DMS153 (cell line): ENCODE measurements around the gene RBMS3.

Source experiments
- DNase-seq: peaks from one replicate; lab custom pipeline; 2025; lab: John Stamatoyannopoulos, UW

Gene RBMS3

DNA sequence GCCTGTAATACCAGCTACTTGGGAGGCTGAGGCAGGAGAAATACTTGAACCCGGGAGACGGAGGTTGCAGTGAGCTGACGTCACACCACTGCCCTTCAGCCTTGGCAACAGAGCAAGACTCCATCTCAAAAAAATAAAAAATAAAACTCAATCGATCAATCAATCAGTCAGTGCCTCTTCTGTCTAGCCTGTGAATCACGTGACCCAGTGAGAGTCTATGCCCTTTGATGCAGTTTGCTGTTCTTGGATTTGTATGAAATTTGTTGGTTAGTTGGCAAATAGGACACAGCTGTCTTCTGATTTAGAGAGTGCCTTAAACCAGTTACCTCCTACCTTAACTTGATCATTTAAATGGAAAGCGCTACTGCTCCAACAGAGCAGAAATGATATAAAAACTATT, 3.6 kb upstream of the RBMS3 start:
- DNase-seq, result no peak

DNA sequence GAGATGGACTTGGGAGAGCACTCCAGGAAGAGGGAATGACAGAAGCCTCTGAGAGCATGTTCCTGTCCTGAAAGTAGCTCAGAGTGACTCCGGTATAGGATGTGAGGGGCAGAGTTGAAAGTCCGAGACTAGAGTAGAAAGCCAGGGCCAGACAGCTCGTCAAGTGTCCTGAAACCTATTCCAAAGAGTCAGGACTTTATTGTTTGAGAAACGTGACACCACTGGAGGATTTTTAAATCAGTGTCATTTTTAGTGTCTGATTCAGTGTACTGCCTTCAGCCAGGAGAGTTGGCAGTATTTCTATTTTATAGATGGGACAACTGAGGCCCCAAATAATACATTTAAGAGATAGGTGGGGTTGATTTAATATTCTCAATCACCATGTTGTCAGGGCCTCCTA, 1.6 kb upstream of the RBMS3 start:
- no peak for DNase-seq

DNA sequence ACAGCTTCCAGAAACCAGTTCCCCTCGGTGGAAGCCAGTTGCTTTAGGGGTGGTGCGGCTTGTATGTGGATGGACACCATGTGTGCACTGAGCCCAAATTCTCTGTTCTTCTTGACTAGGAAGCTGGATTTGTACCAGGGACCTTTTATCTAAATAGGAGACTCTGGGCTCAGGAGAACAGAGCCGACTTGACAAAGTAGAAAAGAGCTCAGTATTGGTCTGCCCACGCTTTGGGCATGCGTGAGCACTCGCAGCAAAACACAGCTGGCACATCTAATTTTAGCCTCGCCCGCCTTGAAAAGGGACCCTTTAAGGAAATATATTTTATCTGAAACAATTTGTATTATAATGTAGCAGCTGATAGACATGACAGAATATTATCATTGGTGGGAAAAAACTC, 1.1 kb upstream of the RBMS3 start:
- no peak for DNase-seq

DNA sequence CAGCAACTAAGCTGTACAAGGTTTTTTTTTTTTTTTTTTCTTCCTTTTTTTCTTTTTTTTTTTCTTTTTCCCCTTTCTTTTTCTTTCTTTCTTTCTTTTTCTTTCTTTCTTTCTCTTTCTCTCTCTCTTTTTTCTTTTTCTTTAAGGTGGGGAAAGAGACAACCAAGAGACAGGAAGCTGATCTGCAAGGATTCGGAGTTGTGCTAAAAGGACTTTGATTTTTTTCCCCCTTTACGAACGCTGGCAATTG, 148 bp downstream of the RBMS3 start:
- DNase-seq, result no peak

DNA sequence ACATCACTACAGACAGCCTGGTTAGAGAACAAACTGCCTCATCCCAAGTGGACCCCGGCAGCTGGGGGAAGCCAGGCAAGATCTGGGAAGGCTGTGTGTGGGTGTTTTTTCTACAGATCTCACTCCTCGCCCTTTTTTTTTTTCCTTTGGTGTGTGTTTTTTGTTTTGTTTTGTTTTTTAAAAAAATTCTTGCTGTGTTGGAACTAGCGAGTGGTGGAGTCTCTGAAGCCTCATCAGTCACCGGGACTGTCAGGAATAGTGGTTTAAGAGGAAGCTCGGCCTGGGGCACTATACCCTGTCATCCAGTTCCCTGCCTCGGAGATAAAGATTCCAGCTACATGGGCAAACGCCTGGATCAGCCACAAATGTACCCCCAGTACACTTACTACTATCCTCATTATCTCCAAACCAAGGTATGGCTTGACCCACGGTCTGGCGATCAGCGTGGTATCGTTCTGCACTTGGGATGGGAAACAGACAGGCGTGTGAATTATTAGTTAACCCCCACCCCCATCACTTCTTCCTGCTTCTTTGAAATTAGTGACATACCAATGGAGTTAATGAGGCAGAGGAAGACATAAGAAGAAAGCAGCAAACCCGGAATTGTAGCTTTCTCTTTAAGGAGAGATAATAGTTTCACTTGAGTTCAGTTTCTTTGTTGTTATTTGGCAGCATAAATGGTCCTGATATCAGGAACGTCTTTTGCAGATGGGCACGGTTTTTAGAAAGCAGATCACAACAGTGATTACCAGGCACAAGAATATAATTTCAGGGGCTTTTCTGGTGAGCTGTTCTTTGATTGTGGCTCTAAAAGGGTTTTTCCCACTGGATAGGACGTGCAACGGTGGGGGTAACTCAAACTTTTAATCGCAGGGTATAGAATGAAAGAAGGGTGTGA, 722 bp downstream of the RBMS3 start:
- DNase-seq, result no peak

DNA sequence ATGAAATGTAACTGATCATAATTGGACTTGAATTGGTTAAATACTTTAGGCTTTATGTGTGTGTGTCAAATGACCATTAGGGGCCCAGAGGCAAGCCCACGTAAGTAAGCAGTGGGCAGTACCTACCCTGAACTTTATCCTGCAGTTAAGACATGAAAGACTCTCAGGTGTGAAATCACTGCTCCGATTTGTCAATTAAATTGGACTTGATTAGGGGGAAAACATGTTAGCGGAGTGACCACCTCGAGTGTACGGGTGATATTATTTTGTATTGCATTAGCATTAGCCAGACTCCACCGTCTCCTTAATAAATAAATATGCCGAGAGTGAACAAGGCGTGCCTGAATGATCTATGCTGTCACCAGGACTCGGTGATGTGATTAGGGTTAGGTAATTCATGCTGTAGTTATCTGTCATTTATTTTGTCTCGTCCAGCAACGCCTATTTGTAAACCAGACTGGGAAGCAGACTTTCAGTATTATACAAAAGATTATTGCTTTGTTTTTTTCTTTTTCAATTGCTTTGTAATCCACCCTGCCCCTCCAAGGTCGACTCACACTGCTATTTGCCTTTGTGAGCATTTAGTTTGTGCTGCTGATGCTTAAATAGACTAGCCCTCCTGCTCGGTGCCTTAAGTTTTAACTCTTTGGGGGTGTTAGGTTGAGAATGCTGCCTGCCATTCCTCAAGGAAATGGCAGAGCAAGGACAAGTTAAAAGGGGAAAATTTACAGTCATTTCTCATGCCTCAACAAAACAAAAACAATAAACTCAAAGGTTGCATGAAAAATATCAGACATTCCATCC, 1.8 kb downstream of the RBMS3 start:
- DNase-seq, result no peak

DNA sequence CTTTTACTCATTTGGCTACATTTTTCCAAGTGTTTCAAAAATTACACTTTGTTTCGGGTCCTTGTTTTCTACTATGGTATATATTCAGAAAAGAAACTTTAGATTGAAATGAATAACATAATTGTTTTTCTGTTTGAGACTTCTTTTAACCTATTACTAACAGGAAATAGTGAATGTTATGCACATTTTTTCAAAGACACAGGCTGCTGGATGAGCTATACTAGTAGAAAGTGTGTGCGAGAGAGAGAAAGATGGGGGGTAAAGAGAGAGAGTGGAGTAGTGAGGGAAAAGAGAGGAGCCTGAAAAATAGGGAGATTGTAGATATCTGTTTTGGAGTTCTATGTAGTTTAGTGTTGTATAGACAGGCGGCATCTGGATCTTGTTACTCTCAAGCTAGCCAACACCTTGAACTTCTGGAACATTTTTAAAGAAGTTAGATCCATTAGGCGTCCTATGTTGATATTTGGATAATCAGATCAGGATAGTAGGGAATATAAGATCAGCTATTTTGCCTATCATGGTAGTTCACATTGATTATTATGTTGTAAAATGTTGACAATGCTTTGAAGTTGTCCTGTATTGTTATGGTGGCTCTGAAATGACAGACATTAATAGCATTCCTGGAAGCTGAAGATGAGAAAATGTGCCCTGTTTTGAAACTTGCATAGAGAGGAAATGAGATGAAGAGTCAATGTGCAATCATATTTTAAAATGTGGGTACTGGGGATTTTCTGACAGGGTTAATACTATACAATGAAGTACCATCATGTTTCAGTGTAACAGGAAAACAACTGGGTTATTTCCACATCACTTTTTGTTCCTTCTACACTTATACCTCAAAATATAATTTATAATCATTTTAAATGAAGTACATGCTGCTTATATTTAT, 2.6 kb downstream of the RBMS3 start:
- no peak for DNase-seq

DNA sequence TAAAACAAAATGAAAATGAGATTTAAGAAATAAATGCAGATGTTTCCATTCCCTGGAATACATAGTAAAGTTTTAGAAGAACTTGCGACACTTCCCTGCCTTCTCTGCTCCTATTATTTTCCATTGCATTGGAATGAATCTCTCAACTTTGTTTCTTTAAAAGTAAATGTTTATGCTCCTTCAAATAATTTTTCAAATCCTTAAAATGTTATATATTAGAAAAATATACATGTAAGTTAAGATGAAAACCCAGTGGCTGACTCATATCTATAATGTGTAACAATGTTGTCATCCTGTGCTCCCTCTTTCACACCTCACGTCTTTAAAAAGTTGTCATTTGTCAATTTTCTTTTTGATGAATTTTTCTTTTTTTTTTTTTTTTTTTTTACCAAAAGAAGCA, 3.6 kb downstream of the RBMS3 start:
- DNase-seq, result no peak

DNA sequence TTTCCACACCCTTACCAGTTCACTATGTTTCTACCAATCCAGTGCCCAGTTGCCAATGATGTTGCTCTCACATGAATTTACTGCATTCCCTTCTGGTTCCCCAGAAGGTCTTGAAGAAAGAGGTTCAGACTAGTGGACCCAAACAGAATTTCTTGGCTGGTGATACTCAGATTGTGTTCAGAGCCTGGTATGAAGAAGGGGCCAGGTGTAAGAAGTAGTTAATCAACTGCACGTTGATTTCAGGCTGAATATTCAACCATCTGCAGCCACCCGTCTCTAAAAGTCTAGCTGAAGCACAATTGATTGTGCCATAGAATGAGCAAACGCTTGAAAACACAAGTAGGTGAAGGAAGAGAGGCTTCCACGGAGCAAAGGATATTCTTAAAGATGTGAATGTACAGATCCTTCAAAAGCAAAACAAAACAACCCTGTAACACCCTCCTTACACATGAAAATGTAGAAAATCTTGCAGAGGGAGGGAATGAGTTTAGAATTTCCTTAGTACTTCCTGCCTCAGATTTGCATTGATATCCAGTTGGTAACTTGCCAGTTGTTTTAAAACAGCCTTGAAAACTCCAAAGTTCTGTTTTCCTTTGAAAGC, 4.7 kb downstream of the RBMS3 start:
- DNase-seq, result no peak

DNA sequence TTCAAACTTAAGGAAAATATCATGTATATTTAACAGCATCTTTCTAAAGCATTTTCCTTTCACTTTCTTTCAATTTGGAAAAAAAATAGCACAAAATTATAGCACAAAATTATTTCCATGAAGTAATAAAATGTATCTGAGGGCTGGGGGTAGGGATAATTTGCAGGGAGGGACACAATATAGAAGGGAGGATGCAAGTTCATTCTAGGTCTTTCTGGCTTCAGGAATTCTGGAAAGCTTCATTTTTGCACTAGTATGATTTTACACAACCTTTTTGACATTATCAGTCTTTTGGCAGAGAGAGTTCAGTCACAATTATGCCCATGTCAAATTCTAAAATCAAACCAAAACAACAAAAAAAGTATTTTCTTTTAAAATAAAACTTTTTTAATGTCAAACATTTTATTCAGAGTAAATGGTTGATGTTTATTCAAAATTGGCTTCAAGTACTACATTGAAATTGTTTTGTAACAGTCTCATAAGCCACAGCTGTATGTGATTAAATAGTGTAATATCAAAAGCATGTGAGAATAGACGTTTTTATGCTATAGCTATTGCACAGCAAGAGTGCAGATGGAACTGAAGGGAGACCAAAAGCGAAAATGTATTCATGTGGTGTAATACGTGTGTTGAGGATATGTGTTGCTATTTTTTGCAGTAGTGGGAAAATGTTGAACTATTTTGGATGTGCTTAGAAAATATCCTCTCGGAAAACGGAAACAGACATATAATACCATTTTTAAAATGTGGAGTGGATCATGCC, 5.8 kb downstream of the RBMS3 start:
- no peak for DNase-seq

DNA sequence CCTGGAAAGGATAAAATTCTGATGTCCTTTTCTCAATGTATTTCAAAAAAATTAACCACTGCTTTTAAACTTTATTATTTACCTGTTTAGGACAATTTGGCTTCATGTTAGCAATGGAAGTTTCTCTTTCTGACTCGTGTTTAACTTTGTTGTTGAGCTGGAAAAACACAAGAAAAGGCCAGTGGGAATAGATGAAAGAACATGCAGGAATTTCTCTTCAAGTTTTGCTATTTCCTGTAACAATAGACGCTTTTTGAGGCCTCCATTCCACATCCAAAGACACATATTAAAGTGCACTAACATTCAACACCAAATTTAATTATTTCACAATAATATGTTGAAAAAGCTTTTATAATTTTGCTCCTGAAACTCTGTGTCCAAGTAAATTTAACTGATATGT, 9.7 kb downstream of the RBMS3 start:
- no peak for DNase-seq

DNA sequence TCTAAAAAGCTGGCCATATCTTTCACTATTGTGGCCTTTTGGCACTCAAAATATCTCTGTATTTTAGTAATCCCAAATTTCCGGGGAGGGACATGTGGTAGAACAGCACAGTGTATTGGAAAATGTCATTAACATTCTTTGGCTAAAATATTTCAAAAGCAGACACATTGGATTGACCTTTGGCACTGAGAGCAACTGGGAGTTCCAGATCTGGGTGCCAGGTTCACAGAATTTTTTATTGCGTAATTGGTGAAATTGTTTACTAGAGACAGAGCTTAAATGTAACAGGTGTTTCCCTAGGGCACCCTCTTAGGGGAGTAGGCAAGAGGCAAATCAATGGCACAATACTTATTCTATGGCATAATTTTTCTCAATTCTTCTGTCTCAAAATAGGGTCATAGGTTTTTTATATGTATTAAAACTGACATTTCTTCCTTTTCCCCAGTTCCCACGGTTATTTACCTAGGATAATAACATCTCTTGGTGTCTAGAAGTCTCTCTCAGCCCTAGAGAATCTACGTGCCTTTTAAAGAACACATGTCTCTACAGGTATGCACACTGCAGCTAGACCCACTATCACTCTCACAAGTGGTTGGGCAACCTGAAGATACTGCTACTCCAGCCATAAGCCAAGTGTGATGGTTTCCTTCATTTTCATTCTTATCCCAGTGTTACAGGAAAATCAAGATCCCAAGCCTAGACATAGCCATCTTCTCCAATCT, 10.6 kb downstream of the RBMS3 start:
- DNase-seq, result no peak

DNA sequence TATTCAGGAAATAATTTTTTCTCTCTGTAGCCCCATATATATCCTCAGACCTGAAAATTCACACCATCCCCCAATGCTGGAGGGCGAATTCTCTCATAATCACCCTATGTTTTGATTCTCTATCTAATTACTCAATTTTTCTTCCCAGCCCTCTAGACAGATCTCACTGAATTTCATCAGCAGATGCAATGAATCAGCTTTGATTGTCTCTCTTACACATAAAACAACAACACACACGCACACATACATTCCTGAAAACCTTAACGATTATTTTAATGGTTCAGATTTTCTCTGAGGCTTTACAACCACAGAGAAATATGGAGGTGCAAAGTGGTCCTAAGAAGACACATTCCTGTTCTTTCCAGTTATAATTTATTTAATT, 11.1 kb downstream of the RBMS3 start:
- DNase-seq, result no peak

DNA sequence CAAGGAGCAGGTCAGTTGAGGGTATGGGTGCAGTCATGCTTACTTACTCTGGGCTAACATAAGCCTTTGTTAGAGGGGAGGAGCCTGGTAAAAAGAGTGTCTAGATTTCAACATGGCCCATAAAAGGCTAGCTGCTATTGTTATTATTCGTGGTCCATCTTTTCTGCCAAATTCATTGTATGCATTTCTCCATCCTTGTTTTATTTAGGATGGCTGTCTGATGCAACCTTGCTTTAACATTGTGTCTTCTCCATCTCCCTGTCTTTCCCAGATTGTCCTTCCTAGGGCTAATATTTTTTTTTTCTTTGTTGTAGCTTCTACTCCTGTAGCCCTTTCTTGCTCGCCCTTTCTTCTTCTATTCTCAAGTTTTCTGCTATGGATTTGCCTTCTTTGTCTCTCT, 12.6 kb downstream of the RBMS3 start:
- DNase-seq, result no peak

DNA sequence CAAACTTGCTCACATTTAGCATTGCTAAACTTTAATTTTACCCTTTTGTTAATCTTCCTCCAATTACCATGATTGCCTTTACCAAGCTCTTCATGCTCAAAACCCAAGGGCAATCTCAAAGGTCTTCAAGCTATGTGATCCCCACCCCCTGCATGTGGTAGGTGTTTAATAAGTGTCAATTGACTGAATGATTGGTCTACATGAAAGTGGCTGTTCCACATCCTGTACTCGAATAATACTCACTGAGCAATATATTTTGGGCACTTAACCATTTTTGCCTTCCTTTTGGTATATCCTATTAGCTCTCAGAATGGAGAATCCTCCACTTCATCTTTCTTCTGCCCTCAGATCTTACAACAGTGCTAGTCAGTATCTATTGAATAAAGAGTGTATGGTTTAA, 17.1 kb downstream of the RBMS3 start:
- DNase-seq, result no peak

DNA sequence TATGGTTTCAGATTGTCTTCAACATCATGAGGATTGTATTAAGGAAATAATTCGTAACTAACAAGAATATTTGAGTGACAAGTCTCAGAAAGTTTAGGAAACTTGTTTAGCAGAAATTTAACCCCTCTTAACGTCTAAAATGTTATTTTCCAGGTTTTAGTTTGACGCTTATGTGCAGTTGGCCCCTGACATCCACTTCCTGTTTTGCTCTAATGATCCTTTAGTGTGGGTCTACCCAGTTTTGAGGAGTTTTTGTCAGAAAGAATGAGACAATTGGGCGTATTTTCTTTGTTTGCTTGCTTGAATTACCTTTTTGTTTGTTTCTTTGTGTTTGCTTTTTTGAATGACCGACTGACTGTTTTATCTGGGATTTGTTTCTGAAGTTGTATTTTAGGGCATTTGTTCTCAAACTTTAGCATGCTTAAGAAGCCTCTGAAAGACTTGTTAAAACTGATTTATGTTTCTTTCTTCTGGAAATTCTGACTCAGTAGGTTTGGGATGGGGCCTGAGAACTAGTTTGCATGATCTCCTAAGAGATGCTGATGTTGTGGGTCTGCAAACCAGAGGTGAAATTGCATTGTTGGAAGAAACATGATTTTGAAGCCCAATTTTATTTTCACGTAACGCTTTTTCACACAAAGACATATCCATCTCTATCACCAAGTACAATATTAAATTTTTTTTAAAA, 20.6 kb downstream of the RBMS3 start:
- no peak for DNase-seq

DNA sequence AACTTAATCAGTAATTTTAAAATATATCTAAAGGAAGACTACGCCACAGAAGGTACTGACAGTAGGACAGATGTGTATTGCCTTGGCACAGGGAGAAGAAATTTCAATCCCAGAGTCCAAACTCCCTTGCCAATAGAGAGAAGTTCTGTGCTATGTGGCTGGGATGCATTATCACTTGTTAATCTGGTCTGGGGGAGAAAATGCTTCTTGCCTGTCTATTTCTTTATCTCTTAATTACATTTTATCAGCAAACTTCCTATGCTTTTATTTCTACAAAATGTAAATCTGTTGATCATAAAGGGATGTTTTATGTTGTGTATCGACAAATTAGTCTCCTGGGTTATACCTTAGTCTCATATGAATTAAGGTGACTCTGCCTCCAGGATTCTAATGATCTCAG, 21.7 kb downstream of the RBMS3 start:
- no peak for DNase-seq

DNA sequence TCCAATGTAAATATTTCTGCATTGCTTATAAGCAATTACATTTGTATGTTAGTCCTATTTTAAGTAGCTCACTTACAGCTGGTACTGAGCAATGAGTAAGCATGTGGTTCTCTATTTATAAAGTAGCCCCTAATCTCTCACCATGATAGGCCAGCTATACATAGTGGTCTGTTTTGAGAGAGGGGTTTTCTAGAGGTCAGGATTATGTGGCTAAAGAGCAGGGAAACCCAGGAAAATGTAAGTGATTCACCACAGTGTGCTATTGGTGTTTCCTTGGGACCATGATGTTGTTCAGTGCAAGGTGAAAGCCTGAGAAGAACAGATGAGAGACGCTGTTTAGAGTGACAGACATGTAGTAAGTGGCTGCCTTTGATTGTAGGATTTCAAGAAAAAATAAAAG, 26.4 kb downstream of the RBMS3 start:
- no peak for DNase-seq

DNA sequence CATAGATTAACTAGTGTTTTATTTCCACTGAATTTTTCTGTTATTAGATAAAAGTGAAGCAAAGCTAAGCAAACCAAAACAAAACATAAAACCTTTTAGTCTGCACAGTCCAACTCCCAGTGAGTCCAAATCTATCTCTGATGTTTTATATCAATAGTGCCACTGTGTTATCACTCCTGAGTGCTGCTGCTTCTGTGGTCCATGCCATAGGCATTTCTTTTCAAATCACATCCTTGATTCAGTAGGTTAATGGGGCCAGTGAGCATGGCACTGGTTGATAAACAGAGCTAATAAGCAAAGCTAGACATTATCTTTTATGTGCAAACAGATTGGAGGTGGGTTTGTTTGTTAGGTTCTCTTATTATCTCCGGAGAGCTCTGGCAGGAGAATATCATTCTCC, 30.0 kb downstream of the RBMS3 start:
- DNase-seq, result no peak

DNA sequence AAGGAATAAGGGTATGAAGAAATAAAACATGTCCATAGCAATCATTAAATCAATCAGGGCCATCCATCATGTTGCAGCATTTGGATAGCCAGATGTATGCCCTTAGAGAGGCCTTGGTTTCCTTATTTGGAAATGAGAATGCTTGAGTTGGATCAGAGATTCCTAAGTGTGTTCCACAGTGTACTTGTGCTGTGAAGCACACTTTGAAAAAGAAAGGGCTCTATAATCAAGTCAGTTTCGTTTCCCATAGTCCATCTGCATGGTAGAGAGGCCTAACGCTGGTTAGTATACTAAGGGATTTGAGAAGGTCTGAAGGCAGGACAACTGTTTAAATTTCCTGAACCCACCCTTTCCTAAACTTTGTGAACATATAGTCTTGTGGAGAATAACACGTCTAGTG, 30.9 kb downstream of the RBMS3 start:
- no peak for DNase-seq
